GM21367 (cell line): ENCODE results near the gene TMEM114.

Experiments used
- ATAC-seq: cut with Tn5 transposase; IDR thresholded peaks from one replicate; pipeline ENCODE4 v1.9.1; 2021; ENCODE audit not compliant: unreplicated experiment

TMEM114 gene

DNA sequence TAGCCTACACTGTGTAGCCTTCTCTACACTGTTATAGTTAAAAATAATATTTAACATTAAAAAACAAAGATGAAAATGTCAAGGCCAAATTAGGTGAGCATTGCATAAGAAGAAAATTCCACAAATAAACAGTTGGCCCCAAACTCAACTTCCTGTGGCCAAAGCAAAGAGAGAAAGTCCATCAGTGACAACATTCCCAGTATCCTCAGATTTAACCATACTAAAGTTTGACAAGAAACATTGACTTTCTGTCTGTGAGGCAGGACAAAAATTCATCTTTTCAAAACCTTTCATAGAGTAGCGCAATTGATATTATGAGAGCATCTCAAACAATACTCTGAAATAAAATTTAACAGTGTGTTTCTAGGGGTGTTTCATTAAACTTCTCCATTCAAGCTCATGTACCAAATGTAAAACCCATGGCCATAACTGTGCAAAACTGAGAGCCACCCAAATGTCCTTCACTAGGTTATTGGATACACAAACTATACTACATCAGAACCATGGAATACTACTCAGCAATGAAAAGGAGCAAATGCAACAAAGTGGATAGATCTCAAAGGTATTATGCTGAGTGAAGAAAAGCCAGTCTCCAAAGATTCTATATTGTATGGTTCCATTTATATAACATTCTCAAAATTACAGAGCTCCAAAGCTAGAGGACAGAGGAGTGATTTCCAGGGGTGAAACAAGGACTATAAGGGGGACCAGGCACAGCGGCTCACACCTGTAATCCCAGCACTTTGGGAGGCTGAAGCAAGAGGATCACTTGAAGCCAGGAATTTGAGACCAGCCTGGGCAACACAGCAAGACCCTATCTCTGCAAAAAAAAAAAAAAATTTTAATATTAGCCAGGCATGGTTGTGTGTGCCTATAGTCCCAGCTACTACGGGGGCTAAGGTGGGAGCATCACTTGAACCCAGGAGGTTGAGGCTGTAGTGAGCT lies 38.7 kb downstream of the TMEM114 start:
- ATAC-seq: no peak

DNA sequence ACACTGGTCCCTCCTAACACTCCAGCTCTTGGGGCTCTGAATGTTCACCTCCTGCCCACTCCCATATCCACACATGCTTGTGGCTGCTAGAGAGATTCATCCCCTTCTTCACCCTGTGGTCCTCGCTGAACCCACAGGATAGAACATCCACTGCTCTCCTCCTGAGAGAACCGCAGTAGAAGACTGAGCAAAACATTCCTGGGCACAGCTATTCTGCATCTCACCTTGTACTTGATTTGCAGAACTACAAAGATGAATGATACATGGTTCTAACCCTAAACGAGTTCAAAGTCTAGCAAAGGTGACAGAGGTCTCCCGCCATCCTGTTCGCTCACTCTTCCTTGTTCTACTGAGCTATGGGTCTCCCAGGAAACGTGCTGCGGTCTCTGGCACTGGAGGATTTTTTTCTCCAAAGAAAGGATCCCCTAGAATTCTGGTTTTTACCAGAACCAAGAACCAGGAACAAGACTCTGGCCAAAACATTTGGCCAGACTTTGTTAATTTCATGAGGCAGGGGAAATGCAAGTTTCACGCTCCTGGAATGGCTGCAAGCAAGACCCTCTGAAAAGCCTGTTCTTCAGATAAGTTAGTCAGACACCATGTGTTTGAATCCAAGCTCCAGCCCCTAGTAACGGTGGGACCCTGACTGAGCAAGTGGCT lies 39.5 kb downstream of the TMEM114 start:
- ATAC-seq: no peak

DNA sequence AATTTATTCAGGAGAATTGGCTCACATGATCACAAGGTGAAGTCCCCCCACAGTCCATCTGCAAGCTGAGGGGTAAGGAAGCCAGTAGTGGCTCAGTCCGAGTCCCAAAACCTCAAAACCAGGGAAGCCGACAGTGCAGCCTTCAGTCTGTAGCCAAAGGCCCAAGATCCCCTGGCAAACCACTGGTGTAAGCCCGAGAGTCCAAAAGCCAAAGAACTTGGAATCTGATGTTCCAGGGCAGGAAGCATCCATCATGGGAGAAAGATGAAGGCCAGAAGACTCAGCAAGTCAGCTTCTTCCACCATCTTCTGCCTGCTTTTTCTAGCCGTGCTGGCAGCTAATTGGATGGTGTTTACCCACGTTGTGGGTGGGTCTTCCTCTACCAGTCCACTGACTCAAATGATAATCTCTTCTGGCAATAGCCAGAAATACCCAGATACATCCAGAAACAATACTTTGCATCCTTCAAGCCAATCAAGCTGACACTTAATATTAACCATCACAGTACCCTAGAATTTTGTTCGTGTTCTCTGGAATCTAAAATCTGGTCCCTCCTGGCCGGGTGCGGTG lies 40.4 kb downstream of the TMEM114 start:
- no peak for ATAC-seq

DNA sequence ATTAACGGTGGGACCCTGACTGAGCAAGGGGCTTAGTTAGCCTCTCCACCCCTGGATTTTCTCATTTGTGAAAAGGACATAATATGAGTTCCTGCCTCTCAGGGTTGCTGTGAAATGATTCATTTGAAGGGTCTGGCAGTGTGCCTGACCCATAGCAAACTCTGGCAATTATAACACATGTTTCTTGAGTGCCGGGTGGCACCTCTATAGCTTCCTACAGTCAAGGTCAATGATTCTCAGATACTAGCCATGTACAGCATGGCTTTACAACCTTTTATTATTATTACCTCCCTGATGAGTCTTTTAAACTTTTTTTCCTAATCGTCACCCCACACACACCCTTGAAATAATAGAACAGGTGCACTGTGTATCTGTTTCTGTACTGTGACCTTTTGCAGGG lies 42.1 kb downstream of the TMEM114 start:
- no peak for ATAC-seq

DNA sequence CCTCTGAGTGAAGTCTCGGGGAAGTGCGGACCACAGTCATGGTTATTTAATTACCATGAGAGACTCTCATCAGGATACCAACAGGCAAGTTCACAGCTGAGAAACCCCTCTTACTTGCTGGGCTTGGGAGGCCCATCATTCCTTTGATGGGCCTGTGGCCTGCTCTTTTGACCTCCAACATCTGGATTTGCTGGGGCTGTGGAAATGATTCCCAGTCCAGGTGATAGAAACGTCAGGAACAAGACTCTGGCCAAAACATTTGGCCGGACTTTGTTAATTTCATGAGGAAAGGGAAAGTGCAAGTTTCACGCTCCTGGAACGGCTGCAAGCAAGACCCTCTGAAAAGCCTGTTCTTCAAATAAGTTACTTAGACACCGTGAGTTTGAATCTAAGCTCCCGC lies 42.5 kb downstream of the TMEM114 start:
- no peak for ATAC-seq

DNA sequence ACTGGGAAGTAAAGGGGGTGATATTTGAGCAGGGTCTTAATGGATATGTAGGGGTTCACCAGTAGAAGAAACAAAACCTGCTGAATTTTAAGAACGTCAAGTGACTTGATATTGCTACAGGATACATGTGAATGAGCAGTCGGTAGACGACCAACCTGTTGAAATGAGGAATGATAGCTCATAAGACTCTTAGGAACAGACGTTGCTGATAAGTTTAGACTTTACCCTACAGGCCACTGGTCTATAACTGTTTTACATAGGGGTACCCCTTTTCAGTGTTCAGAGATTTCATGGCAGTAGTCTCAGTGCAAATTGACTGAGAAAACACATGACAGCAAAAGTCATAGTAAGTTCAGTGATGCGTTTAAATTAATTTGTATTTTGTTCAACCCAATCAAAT lies 45.9 kb downstream of the TMEM114 start:
- no peak for ATAC-seq

DNA sequence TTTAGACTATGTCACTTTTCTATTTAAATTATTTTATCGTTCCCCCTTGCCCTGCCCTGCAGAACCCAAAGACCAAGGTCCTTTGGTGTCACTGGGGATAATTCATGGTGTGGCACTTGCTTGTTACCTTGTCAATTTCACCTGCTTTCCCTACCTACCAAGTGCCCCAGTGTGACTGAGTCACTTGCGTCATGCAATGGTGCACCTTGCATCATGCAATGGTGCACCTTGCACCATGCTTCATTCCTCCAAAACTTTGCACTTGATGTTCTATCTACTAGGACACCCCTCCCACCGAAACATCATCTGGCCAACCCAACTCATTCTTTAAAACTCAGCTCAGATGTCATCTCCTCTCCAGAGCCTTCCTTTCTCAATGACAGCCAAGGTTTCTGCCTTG lies 47.1 kb downstream of the TMEM114 start:
- ATAC-seq: no peak

DNA sequence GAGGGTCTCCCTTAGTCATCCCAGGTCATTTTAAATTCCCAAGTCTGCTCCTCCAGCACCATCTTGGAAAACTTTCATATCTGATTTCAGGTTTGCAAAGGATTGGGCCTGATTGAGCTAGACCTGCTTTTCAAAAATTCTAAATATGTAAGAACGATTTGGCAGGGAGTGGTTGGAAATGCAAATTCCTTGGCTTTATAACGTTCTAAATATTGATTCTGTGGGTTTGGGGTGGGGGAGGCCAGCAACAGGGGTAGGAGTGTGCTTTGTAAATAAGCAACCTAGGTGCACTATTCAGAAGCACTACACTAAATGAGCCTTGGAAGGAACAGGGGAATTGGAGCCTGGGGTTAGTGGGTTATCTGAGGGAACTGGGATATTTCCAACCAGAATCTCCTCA lies 47.9 kb downstream of the TMEM114 start:
- ATAC-seq: no peak

DNA sequence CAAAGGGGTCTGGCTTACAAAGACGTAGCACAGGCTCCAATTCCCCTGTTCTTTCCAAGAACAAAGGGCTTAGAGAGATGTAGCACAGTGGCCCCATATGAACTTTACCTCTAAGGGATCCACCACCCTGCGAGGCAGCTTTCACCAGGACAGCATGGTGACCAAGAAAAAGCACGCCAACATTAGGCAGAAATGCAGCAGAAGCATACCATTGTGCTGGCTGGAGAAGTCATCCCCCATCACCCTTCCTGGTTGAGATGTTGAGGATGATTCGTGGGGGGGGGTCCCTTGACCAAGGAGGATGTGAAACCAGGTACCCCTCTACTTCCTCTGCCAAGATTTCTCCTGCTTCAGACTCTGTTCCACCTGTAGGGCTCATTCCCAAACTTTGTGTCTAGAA lies 48.4 kb downstream of the TMEM114 start:
- no peak for ATAC-seq

DNA sequence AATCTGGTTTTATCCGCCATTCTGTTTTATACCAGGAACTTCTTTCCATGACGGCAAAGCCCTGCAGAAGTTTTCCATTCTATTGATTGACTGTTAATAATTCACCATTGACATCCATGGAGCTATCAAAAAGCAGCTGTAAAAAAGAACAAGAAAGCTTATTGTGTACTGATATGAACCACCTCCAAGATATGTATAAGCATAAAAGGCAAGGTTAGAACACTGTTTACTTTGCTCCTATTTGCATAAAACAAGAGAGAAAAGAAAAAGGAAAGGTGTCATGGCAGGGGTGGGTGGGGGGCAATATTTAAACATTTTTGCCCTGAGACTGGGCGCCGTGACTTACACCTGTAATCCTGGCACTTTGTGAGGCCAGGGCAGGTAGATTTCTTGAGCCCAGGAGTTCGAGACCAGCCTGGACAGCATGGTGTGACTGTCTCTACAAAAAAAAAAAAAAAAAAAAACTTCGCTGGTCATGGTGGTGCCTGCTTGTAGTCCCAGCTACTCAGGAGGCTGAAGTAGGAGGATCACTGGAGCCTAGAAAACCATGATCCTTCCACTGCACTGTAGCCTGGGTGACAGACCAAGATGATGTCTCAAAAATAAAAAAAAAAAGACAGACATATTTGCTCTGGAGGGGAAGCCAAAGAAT lies 52.5 kb downstream of the TMEM114 start:
- ATAC-seq: no peak

DNA sequence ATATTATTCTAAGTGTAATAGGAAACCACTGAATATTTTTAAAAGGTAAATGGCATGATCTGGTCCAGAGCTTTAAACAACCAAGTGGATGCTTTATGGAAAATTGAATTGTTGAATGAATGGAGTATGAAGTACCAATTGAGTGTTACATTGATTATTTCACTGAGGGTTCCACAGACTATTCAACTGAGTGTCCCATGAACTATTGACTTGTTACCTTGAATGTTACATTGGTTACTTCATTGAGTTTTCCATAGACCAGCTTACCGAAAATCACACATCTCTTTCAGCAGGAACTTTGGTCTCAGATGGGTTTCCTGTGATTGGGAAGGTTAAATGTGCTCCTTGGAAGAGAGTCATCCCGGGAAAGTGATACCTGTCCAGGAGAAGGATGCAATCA lies 56.8 kb downstream of the TMEM114 start:
- no peak for ATAC-seq

DNA sequence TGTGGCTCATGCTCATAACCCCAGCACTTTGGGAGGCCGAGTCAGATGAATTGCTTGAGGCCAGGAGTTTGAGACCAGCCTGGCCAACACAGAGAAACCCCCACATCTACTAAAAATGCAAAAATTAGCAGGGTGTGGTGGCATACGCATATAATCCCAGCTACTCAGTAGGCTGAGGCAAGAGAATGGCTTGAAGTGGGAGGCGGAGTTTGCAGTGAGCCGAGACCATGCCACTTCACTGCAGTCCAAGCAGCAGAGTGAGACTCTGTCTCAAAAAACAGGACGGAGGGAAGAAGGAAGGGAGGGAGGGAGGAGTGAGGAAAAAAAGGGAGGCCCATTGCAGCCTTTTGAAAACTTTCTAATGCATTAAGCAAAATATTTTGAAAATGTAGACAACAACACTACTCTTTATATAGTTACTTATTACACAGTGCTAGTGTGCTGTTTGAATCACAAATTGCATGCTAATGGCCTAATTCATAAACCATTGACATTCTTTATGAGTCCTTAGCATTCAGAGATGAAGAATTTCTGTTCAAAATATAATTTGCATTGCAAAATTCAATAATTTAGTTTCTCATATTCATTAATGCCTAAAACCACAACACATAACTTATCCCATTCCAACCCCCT lies 59.4 kb downstream of the TMEM114 start:
- no peak for ATAC-seq

DNA sequence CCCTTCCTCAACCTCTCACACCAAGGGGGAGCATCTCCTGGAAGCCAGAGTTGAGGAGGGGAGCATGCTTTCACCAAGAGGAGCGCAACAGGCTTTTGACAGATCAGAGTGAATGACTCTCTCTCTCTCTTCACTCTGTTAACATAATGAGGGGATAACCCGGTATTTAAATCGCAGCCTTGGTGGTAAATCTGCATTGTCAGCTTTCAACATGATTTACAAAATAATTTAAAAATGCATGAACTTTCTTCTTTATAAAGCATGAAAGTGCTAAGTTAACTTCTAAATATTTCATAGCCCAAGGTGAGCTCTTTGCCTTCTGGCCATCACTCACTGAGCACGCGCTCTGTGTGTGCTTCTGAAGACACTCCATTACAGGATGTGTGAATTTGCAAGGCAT lies 61.8 kb downstream of the TMEM114 start:
- ATAC-seq: no peak

DNA sequence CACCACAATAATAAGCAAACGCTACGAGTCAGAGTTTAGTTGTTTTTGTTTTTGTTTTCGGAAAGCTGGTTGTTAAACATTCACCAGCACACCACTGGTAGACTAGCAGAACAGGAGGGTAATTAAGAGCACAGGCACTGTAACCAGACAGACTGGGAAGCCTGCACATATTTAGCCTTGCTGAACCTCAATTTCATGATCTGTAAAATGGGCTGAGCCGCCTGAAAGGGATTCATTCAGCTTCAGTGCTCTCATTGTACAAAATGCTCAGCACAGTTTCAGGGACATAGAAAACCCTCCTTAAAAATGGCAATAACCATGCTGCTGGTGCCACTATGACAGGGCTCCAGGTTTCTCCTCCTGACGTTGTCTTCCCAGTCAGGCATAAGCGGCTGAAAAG lies 66.4 kb downstream of the TMEM114 start:
- ATAC-seq: no peak

DNA sequence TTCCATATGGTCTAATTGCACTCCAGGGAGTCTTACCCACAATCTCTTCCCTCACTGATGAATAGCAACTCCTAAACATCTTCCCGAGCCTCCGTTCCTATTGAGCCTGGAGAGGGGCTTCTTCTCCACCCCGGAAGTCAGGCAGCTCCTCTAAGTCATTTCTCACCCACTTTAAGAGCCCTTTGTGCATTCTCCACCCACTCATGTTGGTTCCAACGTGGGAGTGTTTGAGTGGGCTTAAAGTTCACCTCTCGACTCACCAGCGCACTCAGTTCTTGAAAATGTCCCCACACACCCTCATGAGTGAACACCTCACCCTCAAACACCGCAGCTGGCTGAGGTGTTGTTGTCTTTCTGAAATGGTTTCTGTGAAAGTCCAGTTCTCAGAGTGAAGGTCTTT lies 67.6 kb downstream of the TMEM114 start:
- no peak for ATAC-seq

DNA sequence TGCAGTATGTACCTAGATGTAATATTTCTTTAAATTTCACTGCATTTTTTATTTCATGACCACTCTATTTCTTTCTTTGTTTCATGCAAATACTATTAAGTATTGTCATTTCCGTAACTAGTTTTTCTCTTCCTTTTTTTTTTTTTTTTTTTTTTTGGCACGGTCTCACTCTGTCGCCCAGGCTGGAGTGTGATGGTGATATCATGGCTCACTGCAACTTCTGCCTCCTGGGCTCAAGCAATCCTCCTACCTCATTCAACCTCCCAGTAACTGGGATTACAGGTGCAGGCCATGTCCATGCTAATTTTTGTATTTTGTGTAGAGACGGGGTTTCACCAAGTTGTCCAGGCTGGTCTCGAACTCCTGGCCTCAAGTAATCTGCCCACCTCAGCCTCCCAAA lies 70.7 kb downstream of the TMEM114 start:
- ATAC-seq: no peak
